Measurements from ENCODE around the gene NSMCE1.
"Not testable (repeated sequence)": the region's sequence is repeated elsewhere in the genome, so short reads cannot be mapped to it uniquely, and the experiment has no call there.

Gene NSMCE1

GRCh38 chr16:27254262-27254811 lies 14.2 kb downstream of the NSMCE1 start:
- Histone ChIP-seq H3K27me3 (no peaks in the 10 kb centered on the region), H3K4me1 (peaks cover 0 to 23% (median 15%) of the 10 kb centered on the region in 4 donors), H3K36me3 (peaks cover 0 to 26% (median 14%) of the 10 kb centered on the region in 3 donors), H3K9me3 (no peaks in the 10 kb centered on the region), H3K4me3 (no peak overlapping the region), H3K27ac (peak overlapping the region; percentile 50 to 51)
- intact Hi-C loops (cut with DNase I; ENCODE audit: low total_unique reads): no loop called here
- no peak for DNase-seq
- TF ChIP-seq, protein P1, sequence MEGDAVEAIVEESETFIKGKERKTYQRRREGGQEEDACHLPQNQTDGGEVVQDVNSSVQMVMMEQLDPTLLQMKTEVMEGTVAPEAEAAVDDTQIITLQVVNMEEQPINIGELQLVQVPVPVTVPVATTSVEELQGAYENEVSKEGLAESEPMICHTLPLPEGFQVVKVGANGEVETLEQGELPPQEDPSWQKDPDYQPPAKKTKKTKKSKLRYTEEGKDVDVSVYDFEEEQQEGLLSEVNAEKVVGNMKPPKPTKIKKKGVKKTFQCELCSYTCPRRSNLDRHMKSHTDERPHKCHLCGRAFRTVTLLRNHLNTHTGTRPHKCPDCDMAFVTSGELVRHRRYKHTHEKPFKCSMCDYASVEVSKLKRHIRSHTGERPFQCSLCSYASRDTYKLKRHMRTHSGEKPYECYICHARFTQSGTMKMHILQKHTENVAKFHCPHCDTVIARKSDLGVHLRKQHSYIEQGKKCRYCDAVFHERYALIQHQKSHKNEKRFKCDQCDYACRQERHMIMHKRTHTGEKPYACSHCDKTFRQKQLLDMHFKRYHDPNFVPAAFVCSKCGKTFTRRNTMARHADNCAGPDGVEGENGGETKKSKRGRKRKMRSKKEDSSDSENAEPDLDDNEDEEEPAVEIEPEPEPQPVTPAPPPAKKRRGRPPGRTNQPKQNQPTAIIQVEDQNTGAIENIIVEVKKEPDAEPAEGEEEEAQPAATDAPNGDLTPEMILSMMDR (IDR thresholded peaks at IDR 0.05): no peak

GRCh38 chr16:27253526-27253930 lies 15.0 kb downstream of the NSMCE1 start:
- peaks cover 0 to 26% (median 14%) of the 10 kb centered on the region in 3 donors for H3K36me3 ChIP-seq
- TF ChIP-seq, protein P1 (IDR thresholded peaks at IDR 0.05): no peak
- no peak for DNase-seq
- H3K4me1 ChIP-seq: peaks cover 0 to 23% (median 15%) of the 10 kb centered on the region in 4 donors
- H3K4me3 ChIP-seq: no peak overlapping the region
- H3K9me3 ChIP-seq: no peaks in the 10 kb centered on the region
- no peaks in the 10 kb centered on the region for H3K27me3 ChIP-seq
- intact Hi-C loops (cut with DNase I; ENCODE audit: low total_unique reads): no loop called here
- H3K27ac ChIP-seq: peak overlapping the region; percentile 50 to 56

DNA sequence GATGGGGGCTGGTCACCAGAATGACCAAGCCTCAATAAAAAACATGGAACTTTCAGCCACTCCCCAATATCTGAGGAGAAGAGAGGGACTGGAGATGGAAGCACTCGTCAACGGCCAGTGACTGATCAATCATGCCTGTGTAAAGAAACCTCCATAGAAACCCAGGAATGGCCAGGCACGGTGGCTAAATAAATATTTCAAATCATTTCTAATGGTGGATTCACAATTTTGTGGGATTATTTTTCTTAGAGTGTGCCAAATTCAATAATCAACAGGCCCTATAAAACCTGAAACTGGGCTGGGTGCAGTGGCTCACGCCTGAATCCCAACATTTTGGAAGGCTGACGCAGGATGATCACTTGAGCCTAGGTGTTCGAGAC lies 16.4 kb downstream of the NSMCE1 start:
- peaks cover 0 to 22% (median 14%) of the 10 kb centered on the region in 3 donors for H3K36me3 ChIP-seq
- DNase-seq: no peak
- intact Hi-C loops (cut with DNase I; ENCODE audit: low total_unique reads): no loop called here
- H3K4me3 ChIP-seq: no peak overlapping the region
- no peak overlapping the region for H3K27ac ChIP-seq
- no peaks in the 10 kb centered on the region for H3K27me3 ChIP-seq
- TF ChIP-seq, protein P1 (IDR thresholded peaks at IDR 0.05): no peak
- H3K9me3 ChIP-seq: no peaks in the 10 kb centered on the region
- H3K4me1 ChIP-seq: peaks cover 0 to 22% (median 12%) of the 10 kb centered on the region in 4 donors

GRCh38 chr16:27251541-27252205 lies 16.9 kb downstream of the NSMCE1 start:
- Histone ChIP-seq H3K36me3 (peaks cover 0 to 17% (median 9%) of the 10 kb centered on the region in 3 donors), H3K27ac (no peak overlapping the region), H3K4me3 (no peak overlapping the region), H3K27me3 (no peaks in the 10 kb centered on the region), H3K4me1 (peaks cover 0 to 25% (median 11%) of the 10 kb centered on the region in 4 donors), H3K9me3 (no peaks in the 10 kb centered on the region)
- DNase-seq: no peak
- intact Hi-C loops (cut with DNase I; ENCODE audit: low total_unique reads): no loop called here
- TF ChIP-seq, protein P1 (IDR thresholded peaks at IDR 0.05): no peak

DNA sequence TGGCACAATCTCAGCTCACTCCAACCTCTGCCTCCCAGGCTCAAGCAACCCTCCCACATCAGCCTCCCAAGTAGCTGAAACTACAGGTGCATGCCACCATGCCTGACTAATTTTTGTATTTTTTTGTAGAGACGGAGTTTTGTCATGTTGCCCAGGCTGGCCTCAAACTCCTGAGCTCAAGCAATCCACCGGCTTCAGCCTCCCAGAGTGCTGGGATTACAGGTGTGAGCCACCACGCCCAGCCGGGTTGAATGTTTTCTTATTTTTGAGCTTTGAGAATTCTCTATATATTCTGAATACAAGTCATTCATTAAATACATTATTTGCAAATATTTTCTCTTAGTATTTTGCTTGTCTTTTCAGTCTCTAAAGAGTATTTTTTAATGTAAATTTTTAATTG lies 19.7 kb downstream of the NSMCE1 start:
- not testable (repeated sequence) for H3K4me3 ChIP-seq, H3K9me3 ChIP-seq, DNase-seq, H3K36me3 ChIP-seq, H3K27ac ChIP-seq, H3K27me3 ChIP-seq
- intact Hi-C loops (cut with DNase I; ENCODE audit: low total_unique reads): loop anchor here (5.0 kb wide), 1 partner anchor 68 kb away; no protein-coding TSS in a partner anchor
- peaks cover 0 to 40% (median 20%) of the 10 kb centered on the region in 4 donors for H3K4me1 ChIP-seq

DNA sequence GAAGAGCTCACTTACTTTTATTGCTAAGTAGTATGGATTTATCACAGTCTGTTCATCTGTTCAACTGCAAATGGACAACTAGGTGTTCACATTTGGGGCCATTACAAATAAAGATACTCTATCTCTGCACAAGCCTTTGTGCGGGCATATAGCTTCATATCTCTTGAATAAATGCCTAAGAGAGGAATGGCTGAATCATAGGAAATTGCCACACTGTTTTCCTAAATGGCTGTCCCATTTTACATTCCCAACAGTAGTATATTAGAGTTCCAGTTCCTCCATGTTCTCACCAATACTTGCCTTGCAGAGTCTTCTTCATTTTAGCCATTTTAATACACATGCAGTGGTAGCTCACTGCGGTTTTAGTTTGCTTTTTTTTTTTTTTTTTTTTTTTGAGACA lies 20.5 kb downstream of the NSMCE1 start:
- Histone ChIP-seq H3K36me3 (no peaks in the 10 kb centered on the region), H3K27ac (no peak overlapping the region), H3K9me3 (no peaks in the 10 kb centered on the region), H3K4me1 (peaks cover 0 to 39% (median 25%) of the 10 kb centered on the region in 4 donors), H3K27me3 (no peaks in the 10 kb centered on the region), H3K4me3 (no peak overlapping the region)
- TF ChIP-seq, protein P1 (IDR thresholded peaks at IDR 0.05): no peak
- intact Hi-C loops (cut with DNase I; ENCODE audit: low total_unique reads): loop anchor here (5.0 kb wide), 1 partner anchor 69 kb away; no protein-coding TSS in a partner anchor
- no peak for DNase-seq

DNA sequence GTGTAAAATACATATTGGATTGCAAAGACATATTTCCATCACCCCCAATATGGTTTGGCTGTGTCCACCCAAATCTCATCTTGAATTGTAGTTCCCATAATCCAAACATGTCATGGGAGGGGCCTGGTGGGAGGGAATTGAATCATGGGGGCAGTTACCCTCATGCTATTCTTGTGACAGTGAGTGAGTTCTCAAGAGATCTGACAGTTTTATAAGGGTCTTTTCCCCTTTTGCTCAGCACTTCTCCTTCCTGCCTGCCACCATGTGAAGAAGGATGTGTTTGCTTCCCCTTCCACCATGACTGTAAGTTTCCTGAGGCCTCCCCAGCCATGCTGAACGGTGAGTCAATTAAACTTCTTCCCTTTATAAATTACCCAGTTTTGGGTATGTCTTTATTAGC lies 21.5 kb downstream of the NSMCE1 start:
- H3K27me3 ChIP-seq, DNase-seq, H3K4me3 ChIP-seq, H3K36me3 ChIP-seq, H3K9me3 ChIP-seq: not testable (repeated sequence)
- peaks cover 0 to 48% (median 34%) of the 10 kb centered on the region in 4 donors for H3K4me1 ChIP-seq
- intact Hi-C loops (cut with DNase I; ENCODE audit: low total_unique reads): loop anchor here (5.0 kb wide), 1 partner anchor 70 kb away; no protein-coding TSS in a partner anchor
- H3K27ac ChIP-seq: peak overlapping the region in 1 of 2 donors; percentile 78

Measured in tibial artery (tissue), 4 donors.